AG09319 (cell line): ENCODE measurements around the gene B4GALNT4.
"Not testable (repeated sequence)": the region's sequence is repeated elsewhere in the genome, so short reads cannot be mapped to it uniquely, and the experiment has no call there.

Experiments
- DNase-seq: peaks from one replicate; pipeline ENCODE4 v3.0.0-alpha.2; 2010; ENCODE audit warnings: low read depth; ENCODE audit errors: extremely low read depth
- CTCF ChIP-seq: IDR thresholded peaks from 2 replicates; pipeline ENCODE4 v1.5.1; 2011; ENCODE audit warnings: low read depth, mild to moderate bottlenecking, inconsistent platforms, low read length, moderate library complexity

B4GALNT4 gene

GRCh38 chr11:327581-327923 lies 41.7 kb upstream of the B4GALNT4 start:
- no peak for DNase-seq
- TF ChIP-seq CTCF = no peak

GRCh38 chr11:328012-328411 lies 41.3 kb upstream of the B4GALNT4 start:
- TF ChIP-seq CTCF = no peak
- DNase-seq = no peak

- DNase-seq = not testable (repeated sequence)
Observed at GRCh38 chr11:328516-329100, 40.7 kb upstream of the B4GALNT4 start.

- no peak for TF ChIP-seq CTCF
- DNase-seq = no peak
Observed at GRCh38 chr11:329886-330253, 39.4 kb upstream of the B4GALNT4 start.

- TF ChIP-seq CTCF = no peak
Observed at GRCh38 chr11:330307-330693, 39.0 kb upstream of the B4GALNT4 start.

GRCh38 chr11:330694-331357 lies 38.5 kb upstream of the B4GALNT4 start:
- DNase-seq = no peak

More at GRCh38 chr11:330307-330693, 39.0 kb upstream of the B4GALNT4 start:
- DNase-seq = no peak

GRCh38 chr11:331358-332060 lies 37.8 kb upstream of the B4GALNT4 start:
- no peak for TF ChIP-seq CTCF
- DNase-seq = no peak

More at GRCh38 chr11:330694-331357, 38.5 kb upstream of the B4GALNT4 start:
- TF ChIP-seq CTCF = no peak
